ENCODE results near the gene APOE. TPM values are rescaled to one million over a fixed set of nuclear protein-coding genes. Genes with fewer than 3 reads are reported as not detected.
A peak's percentile ranks its signal among the peaks of the same experiment; 100 is the strongest.

The APOE gene
- total RNA-seq, 1 donor from 2014 or later, result 10.0 TPM

DNA sequence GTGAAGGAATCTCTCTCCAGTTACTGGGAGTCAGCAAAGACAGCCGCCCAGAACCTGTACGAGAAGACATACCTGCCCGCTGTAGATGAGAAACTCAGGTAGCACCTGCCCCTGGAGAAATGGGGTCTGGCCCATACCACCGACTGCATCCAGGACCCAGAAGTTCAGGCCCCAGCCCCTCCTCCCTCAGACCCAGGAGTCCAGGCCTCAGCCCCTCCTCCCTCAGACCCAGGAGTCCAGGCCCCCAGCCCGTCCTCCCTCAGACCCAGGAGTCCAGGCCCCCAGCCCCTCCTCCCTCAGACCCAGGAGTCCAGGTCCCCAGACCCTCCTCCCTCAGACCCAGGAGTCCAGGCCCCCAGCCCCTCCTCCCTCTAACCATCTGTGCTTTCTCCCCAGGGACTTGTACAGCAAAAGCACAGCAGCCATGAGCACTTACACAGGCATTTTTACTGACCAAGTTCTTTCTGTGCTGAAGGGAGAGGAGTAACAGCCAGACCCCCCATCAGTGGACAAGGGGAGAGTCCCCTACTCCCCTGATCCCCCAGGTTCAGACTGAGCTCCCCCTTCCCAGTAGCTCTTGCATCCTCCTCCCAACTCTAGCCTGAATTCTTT lies 43.3 kb downstream of the APOE start:
- DNase-seq (ENCODE audit: extremely low read depth, low read depth, low spot score), result no peak

DNA sequence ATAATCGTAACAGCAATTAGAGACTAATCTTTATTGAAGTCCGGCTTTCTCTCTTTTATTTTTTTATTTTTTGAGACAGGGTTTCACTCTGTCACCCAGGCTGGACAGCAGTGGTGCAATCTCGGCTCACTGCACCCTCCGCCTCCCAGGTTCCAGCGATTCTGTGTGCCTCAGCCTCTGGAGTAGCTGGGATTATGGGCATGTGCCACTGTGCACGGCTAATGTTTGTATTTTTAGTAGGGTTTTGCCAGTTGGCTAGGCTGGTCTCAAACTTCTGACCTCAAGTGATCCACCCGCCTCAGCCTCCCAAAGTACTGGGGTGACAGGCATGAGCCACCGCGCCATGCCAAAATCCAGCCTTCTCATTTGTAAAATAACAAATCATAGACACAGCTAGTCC lies 44.0 kb downstream of the APOE start:
- DNase-seq (ENCODE audit: extremely low read depth, low read depth, low spot score), result no peak

DNA sequence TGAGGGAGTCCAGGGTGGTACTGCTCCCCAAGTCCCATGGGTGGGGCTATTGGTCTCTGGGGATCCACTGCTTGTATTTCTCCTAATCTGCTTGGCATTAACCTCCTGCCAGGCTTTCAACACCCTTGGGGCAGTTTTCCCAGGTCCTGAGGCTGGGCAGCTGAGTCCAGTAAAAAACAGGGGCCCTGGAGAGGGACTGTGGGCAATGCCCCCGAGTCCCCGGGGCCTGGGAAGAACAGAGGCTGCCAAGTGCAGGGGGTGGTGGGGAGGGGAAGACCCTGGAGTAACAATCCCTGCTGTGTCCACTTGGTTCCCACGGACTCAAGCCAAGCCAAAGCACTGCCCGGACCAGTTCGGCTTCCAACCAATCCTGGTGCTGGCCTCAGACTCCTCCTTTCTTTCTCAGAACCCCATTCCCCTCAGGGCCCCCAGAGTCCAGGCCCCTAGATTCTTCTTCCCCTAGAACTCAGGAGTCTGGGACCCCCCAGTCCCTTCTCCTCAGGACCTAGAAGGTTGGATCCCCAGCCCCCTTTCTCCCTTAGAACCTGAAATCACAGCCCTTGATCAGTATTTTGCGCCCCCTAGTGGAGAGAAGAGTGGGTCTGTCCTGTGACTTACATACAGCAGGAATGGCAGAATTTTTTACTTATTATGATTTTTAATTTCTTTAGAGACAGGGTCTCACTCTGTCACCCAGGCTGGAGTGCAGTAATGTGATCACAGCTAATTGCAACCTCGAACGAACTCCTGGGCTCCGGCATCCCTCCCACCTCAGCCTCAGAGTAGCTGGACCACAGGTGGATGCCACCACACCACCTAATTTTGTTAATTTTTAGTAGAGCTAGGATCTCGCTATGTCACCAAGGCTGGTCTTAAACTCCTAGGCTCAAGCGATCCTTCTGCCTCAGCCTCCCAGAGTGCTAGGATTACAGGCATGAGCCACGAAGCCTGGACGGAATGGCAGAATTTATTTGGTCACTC lies 45.9 kb downstream of the APOE start:
- DNase-seq (ENCODE audit: extremely low read depth, low read depth, low spot score), result peak; percentile 61

DNA sequence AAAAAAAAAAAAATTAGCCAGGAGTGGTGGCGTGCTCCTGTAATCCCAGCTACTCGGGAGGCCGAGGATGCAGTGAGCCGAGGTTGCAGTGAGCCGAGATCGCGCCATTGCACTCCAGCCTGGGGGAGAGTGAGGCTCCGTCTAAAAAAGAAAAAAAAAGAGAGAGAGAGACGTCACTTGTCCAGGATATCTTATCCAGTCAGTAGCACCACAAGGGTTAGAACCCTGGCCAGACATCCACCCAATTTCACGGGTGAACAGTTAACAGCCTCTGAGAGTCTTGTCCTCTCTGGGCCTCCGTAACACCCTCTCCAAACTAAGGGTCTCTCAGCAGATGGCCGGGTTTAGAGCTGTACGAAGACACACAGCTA lies 48.7 kb downstream of the APOE start:
- no peak for DNase-seq (ENCODE audit: extremely low read depth, low read depth, low spot score)

DNA sequence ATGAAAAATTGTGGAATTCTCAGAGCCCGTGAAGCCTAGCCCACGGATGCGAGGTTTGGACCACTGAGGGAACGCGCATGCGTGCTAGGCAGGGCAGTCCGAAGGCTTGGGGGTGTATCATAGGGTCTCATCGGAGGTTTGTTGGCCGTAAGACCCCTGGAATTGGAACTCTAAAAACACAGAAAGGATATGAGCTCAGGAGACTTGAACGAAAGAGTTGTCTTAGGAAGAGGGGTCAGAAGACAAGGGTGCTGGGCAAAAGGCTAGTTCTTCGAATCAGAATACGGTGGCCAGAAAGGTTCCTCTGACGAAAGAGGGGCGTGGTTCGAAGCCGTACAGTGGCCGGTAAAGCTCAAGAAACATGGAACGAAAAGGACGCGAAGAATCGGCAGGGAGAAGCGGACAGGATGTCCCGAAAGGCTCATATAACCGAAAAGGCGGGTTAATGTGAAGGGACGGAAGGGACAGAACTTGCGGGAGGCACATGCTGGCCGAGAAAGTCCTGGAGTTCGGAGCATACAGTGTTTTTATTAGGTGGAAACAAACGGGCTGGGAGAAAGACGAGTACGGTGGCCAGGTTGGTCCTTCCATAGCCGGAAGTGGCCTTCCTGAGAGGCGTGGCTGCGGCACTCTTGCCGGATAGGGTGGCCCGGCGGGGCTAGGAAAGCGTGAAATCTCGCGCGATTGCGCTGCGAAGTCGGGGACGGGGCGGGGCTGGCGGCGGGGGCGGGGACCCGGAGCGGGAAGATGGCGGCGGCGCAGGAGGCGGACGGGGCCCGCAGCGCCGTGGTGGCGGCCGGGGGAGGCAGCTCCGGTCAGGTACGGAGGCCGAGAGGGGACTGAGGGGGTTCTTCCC lies 49.3 kb downstream of the APOE start, which contains the start of gene CLPTM1:
CLPTM1 (plus strand) TSS at position 732 of the 856 bp plus-strand sequence; CDS start at position 748, 16 bp downstream.
- DNase-seq (ENCODE audit: extremely low read depth, low read depth, low spot score), result peak; percentile 96

DNA sequence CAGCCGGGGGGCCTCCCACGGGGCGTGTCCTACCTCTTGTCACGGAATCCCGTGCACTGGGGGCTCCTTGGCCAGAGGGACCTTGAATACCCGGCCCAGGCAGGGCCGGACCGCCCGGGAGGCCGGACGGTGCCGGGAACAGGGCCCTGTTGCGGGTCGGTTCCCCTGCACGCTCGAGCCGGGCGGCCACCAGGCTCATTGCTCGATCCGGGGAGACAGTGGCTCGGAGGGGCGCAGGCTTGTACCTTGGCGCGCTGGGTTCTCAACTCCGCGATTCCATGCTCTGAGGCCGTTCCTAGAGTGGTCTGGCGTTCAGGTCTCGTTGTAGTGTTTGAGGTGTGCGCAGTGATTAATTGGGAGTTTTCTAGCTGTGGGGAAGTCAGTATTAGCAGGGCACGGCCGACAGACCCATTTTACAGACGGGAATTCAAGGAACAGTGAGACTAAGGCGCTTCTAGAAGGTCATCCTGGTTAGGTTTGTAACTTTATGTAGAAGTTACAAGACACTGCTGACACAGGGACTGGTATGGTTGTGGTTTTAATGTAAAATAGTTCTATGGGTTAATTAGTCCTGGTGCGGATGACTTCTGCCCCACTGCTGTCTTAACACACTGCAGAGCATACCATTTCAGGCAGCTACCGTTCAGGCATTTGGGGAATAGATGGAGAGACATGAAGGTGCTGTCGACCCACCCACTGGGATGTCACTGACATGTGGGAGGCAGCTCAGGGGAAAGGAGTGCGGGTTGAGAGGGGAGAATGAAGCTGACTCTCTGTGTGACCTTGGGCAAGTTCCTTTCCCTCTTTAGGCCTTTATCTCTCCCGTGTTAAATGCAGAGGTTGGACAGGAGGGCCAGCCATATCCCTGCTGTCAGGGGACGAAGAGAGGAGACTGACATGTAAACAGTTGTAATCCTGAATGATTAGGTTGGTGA lies 50.2 kb downstream of the APOE start:
- DNase-seq (ENCODE audit: extremely low read depth, low read depth, low spot score), result no peak

DNA sequence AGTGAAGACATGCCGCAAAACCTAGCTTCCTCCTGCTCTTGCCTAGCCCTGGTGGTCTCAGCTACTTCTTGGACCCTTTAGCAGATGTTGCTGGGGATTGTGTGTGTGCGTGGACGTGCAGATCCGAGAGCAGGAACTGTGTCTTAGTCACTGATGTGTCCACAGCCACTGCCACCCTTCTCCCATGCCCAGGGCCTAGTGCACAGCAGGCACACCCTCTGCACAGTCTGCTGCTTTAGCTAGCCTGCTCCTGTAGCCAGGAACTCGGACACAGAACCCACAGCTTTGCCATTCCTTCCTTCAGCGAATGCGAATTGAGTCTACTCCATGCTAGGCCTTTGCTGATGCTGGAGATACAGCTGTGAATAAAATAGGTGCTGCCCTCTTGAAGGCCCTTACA lies 51.9 kb downstream of the APOE start:
- no peak for DNase-seq (ENCODE audit: extremely low read depth, low read depth, low spot score)

DNA sequence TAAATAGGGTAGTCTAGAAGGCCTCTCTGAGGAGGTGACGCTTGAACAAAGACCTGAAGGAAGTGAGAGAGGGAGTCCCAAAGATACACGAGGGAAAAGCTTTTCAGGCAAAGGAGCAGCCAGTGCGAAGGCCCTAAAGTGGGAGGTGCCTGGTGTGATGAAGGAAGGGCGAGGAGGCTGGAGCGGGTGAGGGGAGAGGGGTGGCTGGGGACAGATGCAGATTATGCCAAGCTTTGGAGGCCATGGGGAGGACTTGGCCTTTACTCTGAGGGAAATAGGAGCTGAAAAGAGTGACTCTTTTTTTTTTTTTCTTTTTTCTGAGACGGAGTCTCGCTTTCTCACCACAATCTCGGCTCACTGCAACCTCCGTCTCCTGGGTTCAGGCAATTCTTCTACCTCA lies 52.5 kb downstream of the APOE start:
- DNase-seq (ENCODE audit: extremely low read depth, low read depth, low spot score), result no peak

Other genes with a start within 250 kb of the APOE start
- gene CEACAM19, start 234.3 kb upstream of the APOE start, total RNA-seq, result 4.4 and 9.0 TPM in 2 replicates
- gene CEACAM16, start 206.6 kb upstream of the APOE start, total RNA-seq, result not detected in 2 replicates
- 28.3 and 30.0 TPM in 2 replicates for gene BCL3, start 157.1 kb upstream of the APOE start, total RNA-seq
- gene CBLC, start 127.9 kb upstream of the APOE start, total RNA-seq, result 1.1 TPM in 1 of 2 replicates, not detected in the other
- 57.0 and 78.9 TPM in 2 replicates for gene BCAM, start 96.7 kb upstream of the APOE start, total RNA-seq
- gene NECTIN2, start 59.5 kb upstream of the APOE start, total RNA-seq, result 292 and 342 TPM in 2 replicates
- gene TOMM40, start 14.5 kb upstream of the APOE start, total RNA-seq, result 74.7 and 75.5 TPM in 2 replicates
- gene APOC1, start 8.8 kb downstream of the APOE start, total RNA-seq, result 0.44 and 2.3 TPM in 2 replicates
- gene APOC4, start 36.4 kb downstream of the APOE start, total RNA-seq, result not detected in 2 replicates
- gene APOC2, start 40.3 kb downstream of the APOE start, total RNA-seq, result not detected in 2 replicates
- gene CLPTM1, start 49.6 kb downstream of the APOE start, total RNA-seq, result 87.7 and 119 TPM in 2 replicates
- gene RELB, start 95.7 kb downstream of the APOE start, total RNA-seq, result 24.1 and 46.9 TPM in 2 replicates
- 42.7 and 43.3 TPM in 2 replicates for gene CLASRP, start 133.2 kb downstream of the APOE start, total RNA-seq
- 0.53 and 0.78 TPM in 2 replicates for gene ZNF296, start 170.7 kb downstream of the APOE start, total RNA-seq
- 33.6 and 45.6 TPM in 2 replicates for gene GEMIN7, start 173.5 kb downstream of the APOE start, total RNA-seq
- gene PPP1R37, start 187.4 kb downstream of the APOE start, total RNA-seq, result 39.6 and 44.7 TPM in 2 replicates